Tibial nerve (tissue), 4 donors: ENCODE results near the gene HID1.

Experiments used
- EP300 ChIP-seq, 2 donors: sonication (generic); formaldehyde crosslinking; IDR thresholded peaks; one replicate each; pipeline ENCODE4 v1.6.1; 2017; ENCODE audit warnings: antibody characterized with exemption in 2 of 2, mild to moderate bottlenecking in 1 of 2
- POLR2A ChIP-seq, 2 donors: fragments of 450-650 bp; IDR thresholded peaks; one replicate each; pipeline ENCODE4 v1.6.1; 2017; ENCODE audit warnings: antibody characterized with exemption in 2 of 2, mild to moderate bottlenecking in 2 of 2, moderate library complexity in 2 of 2
- TF ChIP-seq, protein P1 (sequence below), 5 experiments: fragments of 200-600 bp in 3 of 5; fragments of 450-650 bp in 2 of 5; sonication (generic) in 3 of 5; IDR thresholded peaks; one replicate each; pipeline ENCODE4 v1.5.1; 2016 to 2019; ENCODE audit warnings: antibody characterized with exemption in 5 of 5, mild to moderate bottlenecking in 3 of 5, moderate library complexity in 2 of 5

DNA sequence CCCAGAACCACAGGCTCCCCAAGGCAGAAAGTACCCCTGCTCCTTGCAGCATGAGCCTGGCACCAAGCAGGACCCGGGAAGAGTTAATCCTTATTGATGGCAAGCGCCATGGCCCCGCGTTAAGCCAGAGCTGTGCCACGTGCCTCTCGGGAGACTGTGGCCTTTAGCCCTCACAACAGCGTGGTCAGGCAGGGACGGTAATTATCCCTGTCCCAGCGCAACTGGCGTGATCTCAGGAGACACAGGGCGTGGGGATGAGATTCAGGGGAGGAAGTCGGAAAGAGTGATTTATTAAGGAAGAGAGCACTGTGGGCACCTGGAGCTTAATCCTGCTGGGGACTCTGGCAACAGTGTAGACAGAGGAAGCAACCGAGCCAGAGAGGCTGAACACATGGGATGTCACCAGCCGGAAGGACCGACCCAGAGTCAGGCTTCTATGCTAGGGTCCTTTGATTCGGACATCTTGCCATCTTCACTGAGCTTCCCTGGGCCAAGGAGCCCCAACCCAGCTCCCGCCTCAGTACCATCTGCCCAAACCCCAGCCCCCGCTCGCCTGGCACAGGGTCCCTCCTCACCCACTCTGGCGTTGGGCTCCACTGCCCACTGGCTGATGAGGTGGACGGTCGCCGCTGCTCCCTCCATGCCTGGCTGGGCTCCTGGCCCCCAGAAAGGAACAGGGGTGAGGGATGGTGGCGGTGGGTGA lies 20.0 kb downstream of the HID1 start:
- TF ChIP-seq, protein P1, sequence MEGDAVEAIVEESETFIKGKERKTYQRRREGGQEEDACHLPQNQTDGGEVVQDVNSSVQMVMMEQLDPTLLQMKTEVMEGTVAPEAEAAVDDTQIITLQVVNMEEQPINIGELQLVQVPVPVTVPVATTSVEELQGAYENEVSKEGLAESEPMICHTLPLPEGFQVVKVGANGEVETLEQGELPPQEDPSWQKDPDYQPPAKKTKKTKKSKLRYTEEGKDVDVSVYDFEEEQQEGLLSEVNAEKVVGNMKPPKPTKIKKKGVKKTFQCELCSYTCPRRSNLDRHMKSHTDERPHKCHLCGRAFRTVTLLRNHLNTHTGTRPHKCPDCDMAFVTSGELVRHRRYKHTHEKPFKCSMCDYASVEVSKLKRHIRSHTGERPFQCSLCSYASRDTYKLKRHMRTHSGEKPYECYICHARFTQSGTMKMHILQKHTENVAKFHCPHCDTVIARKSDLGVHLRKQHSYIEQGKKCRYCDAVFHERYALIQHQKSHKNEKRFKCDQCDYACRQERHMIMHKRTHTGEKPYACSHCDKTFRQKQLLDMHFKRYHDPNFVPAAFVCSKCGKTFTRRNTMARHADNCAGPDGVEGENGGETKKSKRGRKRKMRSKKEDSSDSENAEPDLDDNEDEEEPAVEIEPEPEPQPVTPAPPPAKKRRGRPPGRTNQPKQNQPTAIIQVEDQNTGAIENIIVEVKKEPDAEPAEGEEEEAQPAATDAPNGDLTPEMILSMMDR (IDR thresholded peaks at IDR 0.05), result no peak
- no peak for TF ChIP-seq EP300 (IDR thresholded peaks at IDR 0.05)
- no peak for TF ChIP-seq POLR2A (IDR thresholded peaks at IDR 0.05)
